ENCODE data around the gene RNF215.

The RNF215 gene

GRCh38 chr22:30386960-30387827, at the start of gene RNF215:
TSS of gene RNF215 (minus strand) at chr22:30387411. CDS start at chr22:30387313, 98 bp downstream.
- peak; percentile 79 for DNase-seq

DNA sequence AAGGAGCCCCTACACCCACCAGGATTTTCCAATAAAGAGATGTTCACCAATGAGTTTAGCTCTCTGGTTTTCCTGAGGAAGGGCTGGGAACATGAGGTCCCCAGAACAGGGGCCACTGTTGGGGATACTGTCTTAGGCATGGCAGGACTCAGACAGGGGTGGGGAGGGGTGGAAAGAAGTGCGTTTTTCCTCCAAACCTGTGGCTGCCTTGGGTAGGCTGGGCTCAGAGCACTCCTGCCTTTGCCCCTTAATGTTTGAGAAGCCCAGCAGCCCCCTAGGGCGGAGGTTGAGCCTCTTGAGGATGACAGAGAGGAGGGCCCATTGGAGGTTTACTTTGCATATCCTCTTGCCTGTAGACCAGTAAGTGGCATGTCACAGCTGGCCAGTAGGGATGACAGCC, 49.0 kb upstream of the RNF215 start:
- no peak for DNase-seq

- no peak for DNase-seq
Observed at GRCh38 chr22:30435674-30436126, 48.5 kb upstream of the RNF215 start.

DNA sequence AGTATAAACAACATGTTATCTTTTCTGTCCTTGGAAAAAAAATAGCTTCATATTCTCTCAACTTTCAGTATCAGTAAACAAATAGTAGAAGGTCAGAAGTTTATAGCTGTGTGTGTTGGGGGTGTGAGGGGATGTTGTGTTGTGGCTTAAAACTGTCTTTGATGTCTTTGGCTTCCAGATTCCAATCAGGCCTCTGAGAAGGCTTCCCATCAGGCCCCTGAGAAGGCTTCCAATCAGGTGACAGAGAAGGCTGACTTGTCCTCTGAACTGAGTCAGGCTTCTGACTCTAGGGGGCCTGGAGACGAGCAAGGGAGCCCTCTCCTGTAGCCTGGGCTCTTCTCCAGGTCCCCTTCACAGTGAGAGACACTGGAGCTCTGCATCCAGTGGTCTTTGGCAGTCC, 47.6 kb upstream of the RNF215 start:
- no peak for DNase-seq

GRCh38 chr22:30433773-30434172, 46.6 kb upstream of the RNF215 start:
- no peak for DNase-seq

DNA sequence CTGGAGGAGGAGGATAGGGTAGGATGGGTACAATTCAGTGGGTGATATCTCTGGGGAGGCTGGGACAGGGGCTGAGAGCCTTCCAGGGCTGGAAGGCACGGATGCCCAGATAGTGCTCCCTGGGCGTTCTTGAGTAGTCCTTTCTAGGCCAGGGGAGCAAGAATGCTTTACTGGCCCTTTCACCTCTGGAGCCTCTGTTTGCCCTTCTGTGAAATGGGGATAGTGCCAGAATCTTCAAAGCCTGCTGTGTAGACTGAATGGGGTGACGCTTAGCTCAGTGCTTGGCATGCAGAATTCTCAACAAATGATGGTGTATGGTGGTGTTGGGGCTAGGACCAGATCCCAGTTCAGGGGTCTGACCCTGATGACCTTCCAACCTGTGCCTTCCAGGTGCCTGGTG, 46.0 kb upstream of the RNF215 start:
- no peak for DNase-seq

GRCh38 chr22:30432520-30432919, 45.3 kb upstream of the RNF215 start:
- DNase-seq: no peak

GRCh38 chr22:30432096-30432495, 44.9 kb upstream of the RNF215 start:
- no peak for DNase-seq

- no peak for DNase-seq
Observed at GRCh38 chr22:30430933-30431332, 43.7 kb upstream of the RNF215 start.

DNA sequence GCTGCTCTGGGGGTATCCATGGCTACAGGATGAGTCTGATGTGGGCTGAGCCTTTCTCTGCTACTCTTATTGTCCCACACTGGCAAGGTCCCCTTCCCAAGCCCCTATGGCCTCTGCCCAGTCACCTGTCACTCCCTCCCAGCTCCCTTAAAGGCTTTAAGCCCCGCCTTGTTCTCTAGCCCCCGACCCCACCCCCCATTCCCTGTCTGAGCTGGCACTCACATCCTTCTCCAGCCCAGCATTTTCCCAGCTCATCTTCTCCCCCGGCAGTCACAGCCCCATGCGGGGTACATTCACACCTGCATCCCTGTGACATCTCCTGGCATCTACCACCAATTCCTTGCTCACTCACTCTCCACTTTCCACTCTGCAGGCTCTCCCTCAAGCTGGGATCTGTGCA, 42.7 kb upstream of the RNF215 start:
- no peak for DNase-seq

GRCh38 chr22:30427871-30428270, 40.7 kb upstream of the RNF215 start:
- no peak for DNase-seq

GRCh38 chr22:30426388-30427353, 39.5 kb upstream of the RNF215 start:
- DNase-seq: peak; percentile 80

GRCh38 chr22:30425616-30426387, 38.6 kb upstream of the RNF215 start, which contains the start of gene MTFP1:
TSS of gene MTFP1 (plus strand) at chr22:30425768. CDS start at chr22:30425880, 112 bp downstream.
- DNase-seq: peak; percentile 80

- no peak for DNase-seq
Observed at GRCh38 chr22:30425327-30425615, 38.1 kb upstream of the RNF215 start.

DNA sequence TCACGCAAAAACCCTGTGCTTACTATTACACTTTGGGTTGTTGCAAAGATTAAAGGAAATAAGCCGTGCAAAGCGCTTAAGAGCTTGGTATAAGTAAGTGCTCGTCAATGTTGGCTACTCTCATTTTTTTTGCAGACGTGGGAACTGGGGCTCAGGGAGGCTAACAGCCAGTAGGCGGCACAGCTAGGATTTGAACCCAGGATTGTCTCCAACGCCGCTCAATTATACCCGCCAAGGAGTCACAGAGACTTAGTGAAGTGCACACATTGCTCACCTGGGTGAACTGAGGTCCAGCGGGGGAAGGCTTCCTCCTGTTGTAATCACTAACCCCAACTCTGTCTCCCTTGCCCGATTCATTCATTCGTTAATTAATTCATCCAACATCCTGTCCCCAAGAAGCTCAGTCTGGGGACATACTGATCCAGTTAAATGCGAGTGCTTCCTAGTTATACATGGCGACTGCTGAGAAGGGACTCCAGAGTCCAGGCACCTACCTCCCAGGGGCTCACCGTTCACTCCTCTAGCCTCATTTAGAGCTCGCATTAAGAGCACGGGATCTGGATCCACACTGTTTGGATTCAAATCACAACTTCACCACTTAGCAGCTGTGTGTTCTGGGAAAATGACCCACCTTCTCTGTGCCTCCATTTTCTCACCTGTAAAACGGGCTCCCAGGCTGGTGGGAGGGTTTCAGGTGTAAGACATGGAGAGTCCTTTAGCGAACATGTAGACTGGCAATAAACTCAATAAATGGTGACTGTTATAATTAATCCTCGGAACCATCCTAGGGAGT, 37.5 kb upstream of the RNF215 start:
- DNase-seq: no peak

DNA sequence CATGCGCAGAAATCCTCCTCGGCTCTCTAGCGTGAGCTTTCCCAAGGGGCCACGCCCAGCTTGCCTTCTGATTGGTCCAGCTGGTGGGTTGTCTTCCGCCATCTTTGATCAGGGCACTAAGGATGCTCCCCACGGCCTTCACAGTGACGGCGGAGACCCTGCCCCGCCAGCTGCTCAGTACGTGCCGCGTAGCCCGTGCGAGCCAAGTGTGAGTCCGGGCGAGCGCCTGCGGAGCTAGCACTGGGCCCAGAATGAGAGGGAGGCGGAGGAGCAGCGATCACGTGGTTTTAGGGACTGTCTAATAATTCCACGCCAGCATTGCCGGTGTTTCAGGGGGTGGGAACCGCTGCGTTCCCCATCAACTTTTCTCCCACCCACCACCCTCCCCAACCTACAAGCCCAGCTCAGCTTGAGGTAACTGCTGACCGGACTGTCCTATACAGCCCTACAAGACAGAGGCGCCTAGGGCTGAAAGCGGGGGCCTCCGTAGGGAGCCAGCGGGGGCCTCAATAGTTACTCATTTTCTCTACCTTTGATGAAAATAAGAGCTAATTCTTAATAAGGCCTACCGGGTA, 36.8 kb upstream of the RNF215 start:
- DNase-seq: peak; percentile 100

DNA sequence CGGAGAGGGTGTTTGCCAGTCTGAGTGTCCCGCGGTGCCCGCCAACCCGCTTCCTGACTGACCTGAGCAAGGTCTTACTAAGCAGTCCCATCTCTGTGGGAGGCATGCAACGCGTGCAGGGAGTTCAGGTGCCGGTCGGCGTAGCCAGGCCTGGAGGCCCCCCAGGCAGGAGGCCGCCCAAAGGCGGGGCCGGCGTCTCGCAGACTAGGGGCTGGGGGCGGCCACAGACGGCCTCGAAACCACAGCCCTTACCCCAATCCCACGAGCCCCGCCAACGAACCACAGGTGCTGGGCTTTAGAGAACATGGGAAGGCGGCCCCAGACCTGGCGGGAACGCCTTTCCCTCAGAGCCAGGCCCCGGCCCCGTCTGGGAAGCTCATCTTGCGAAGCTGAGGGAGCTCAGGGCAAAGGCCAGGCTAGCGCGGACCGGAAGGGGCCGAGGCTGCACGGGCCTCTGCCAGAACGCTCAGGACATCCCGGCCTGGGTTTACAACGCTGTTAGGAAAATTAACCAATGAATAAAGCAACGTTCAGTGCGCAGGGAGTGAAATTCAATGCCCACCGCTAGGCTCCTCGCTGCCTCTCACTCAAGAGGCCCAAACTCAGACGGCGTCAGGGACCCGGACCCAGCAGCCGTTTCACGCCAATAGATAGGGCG, 36.2 kb upstream of the RNF215 start:
- DNase-seq: no peak

DNA sequence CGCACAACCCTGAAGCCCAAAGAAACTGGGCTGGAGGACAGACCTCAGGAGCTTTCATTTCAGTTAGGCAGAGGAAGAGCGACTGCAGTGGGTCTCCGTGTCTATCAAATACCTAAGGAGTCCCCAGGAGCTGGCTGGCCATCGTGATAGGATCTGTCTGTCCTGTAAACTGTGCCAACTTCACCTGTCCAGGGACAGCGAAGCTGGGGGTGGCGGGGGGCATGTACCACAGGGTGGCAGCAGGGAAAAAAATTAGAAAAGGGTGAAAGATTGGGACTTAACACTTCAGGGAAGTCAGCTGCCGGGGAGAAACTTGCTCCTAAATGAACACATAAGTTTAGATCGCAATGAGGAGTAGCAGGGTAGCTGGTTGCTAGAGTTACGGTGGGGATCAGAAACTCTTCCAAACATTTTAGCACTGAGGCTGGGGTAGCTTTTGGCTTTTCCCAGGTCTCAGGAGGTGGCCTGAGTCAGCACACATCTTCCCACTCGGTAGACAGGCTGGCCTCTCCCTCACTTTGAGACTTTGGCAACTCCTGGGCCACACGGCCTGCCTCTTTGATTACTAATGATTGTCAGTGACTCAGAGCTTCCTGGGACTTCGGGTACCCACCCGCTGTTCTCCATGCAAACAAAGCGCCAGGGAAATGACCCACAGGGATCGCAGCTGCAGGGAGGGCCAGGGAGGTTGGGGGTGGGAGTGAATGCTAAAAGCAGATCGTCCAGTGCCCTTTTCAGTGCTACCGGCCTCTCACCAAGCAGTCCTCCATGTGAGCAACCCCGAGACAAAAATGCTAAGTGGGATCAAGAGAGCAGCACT, 35.5 kb upstream of the RNF215 start:
- DNase-seq: peak; percentile 98

GRCh38 chr22:30421695-30422480, 34.7 kb upstream of the RNF215 start:
- DNase-seq: no peak
